ENCODE data around the gene SMARCA4. TPM values are rescaled to one million over a fixed set of nuclear protein-coding genes. Genes with fewer than 3 reads are reported as not detected.

The SMARCA4 gene
- total and polyA plus RNA-seq, 12 donors: 46.3 to 124 (median 64.9) TPM

GRCh38 chr19:11044431-11044830, 83.6 kb downstream of the SMARCA4 start:
- 89 to 95% (median 93%) methylated on average over 10 of the region's 10 CpGs for WGBS, 4 donors
- intact Hi-C loops (cut with DNase I): no loop called here
- Histone ChIP-seq H3K9me3 (replicated peaks in 1 of 3) (no peaks in the 10 kb centered on the region), H3K36me3 (replicated peaks in 1 of 2) (peaks cover 0 to 34% of the 10 kb centered on the region in 2 donors), H3K27ac (no peak overlapping the region), H3K4me1 (replicated peaks in 1 of 2) (peaks cover 2 to 9% of the 10 kb centered on the region in 2 donors), H3K4me3 (no peak overlapping the region), H3K27me3 (no peaks in the 10 kb centered on the region)
- DNase-seq: no peak
- TF ChIP-seq, protein P1, sequence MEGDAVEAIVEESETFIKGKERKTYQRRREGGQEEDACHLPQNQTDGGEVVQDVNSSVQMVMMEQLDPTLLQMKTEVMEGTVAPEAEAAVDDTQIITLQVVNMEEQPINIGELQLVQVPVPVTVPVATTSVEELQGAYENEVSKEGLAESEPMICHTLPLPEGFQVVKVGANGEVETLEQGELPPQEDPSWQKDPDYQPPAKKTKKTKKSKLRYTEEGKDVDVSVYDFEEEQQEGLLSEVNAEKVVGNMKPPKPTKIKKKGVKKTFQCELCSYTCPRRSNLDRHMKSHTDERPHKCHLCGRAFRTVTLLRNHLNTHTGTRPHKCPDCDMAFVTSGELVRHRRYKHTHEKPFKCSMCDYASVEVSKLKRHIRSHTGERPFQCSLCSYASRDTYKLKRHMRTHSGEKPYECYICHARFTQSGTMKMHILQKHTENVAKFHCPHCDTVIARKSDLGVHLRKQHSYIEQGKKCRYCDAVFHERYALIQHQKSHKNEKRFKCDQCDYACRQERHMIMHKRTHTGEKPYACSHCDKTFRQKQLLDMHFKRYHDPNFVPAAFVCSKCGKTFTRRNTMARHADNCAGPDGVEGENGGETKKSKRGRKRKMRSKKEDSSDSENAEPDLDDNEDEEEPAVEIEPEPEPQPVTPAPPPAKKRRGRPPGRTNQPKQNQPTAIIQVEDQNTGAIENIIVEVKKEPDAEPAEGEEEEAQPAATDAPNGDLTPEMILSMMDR (IDR thresholded peaks at IDR 0.05): no peak
- no peak for TF ChIP-seq POLR2A (IDR thresholded peaks at IDR 0.05)

DNA sequence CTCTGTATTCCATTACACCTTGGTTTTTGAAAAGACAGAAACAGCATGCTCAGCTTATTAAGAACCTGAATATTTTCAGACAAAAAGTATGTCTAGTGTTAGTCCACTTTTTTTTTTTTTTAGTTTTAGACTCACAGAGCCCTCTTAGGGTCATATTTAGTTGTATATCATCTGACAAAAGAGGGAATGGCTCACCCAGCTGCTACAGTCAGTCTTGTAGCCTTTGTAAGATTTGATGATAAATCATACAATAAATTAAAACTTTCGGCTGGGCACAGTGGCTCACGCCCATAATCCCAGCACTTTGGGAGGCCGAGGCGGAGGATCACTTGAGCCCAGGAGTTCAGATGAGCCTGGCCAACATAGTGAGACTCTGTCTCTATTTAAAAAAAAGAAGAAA, 84.7 kb downstream of the SMARCA4 start:
- H3K4me1 ChIP-seq (replicated peaks in 1 of 2): peaks cover 3 to 11% of the 10 kb centered on the region in 2 donors
- no peak overlapping the region for H3K27ac ChIP-seq
- H3K27me3 ChIP-seq: no peaks in the 10 kb centered on the region
- DNase-seq: no peak
- H3K4me3 ChIP-seq: no peak overlapping the region
- WGBS, 4 donors: 90 to 98% (median 92%) methylated on average over 4 of the region's 4 CpGs
- TF ChIP-seq, protein P1 (IDR thresholded peaks at IDR 0.05): no peak
- no peak for TF ChIP-seq POLR2A (IDR thresholded peaks at IDR 0.05)
- intact Hi-C loops (cut with DNase I): no loop called here
- no peaks in the 10 kb centered on the region for H3K9me3 ChIP-seq (replicated peaks in 1 of 3)
- H3K36me3 ChIP-seq (replicated peaks in 1 of 2): peaks cover 0 to 27% of the 10 kb centered on the region in 2 donors

- intact Hi-C loops (cut with DNase I): no loop called here
- 92 to 94% (median 93%) methylated on average over 14 of the region's 14 CpGs for WGBS, 4 donors
- no peak for TF ChIP-seq POLR2A (IDR thresholded peaks at IDR 0.05)
- TF ChIP-seq, protein P1 (IDR thresholded peaks at IDR 0.05): no peak
- H3K27me3 ChIP-seq: no peaks in the 10 kb centered on the region
- no peak for DNase-seq
- H3K27ac ChIP-seq: no peak overlapping the region
- peaks cover 3 to 11% of the 10 kb centered on the region in 2 donors for H3K4me1 ChIP-seq (replicated peaks in 1 of 2)
- peaks cover 0 to 15% of the 10 kb centered on the region in 2 donors for H3K36me3 ChIP-seq (replicated peaks in 1 of 2)
- H3K9me3 ChIP-seq (replicated peaks in 1 of 3): no peaks in the 10 kb centered on the region
- no peak overlapping the region for H3K4me3 ChIP-seq
These were observed 86.0 kb downstream of the SMARCA4 start for GRCh38 chr19:11046605-11047354.

DNA sequence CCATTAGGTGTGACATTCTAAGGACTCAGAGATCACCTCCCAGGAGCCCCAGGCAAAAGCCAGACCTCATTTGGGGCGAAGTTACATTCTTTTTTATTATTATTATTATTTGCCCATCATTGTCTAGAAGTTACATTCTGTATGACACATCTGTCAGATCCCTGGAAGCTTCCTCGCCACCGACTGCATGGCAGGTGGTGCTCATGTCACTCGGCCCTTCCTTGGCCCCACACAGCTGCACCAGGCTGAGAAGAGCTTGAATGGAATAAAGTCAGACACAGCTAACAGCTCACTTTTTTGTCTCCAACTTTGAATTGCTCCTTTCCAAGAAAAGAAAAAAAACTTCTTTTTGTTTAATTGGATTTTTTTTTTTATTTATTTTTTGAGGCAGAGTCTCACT, 87.0 kb downstream of the SMARCA4 start:
- Histone ChIP-seq H3K36me3 (replicated peaks in 1 of 2) (peaks cover 0 to 4% of the 10 kb centered on the region in 2 donors), H3K4me1 (replicated peaks in 1 of 2) (peaks cover 3 to 11% of the 10 kb centered on the region in 2 donors), H3K27ac (no peak overlapping the region), H3K4me3 (no peak overlapping the region), H3K27me3 (no peaks in the 10 kb centered on the region), H3K9me3 (replicated peaks in 1 of 3) (no peaks in the 10 kb centered on the region)
- TF ChIP-seq POLR2A (IDR thresholded peaks at IDR 0.05): no peak
- TF ChIP-seq, protein P1 (IDR thresholded peaks at IDR 0.05): no peak
- intact Hi-C loops (cut with DNase I): no loop called here
- DNase-seq: no peak
- WGBS, 4 donors: 92 to 98% (median 96%) methylated on average over 4 of the region's 4 CpGs
